ENCODE measurements around the gene CDCA3.

The CDCA3 gene

DNA sequence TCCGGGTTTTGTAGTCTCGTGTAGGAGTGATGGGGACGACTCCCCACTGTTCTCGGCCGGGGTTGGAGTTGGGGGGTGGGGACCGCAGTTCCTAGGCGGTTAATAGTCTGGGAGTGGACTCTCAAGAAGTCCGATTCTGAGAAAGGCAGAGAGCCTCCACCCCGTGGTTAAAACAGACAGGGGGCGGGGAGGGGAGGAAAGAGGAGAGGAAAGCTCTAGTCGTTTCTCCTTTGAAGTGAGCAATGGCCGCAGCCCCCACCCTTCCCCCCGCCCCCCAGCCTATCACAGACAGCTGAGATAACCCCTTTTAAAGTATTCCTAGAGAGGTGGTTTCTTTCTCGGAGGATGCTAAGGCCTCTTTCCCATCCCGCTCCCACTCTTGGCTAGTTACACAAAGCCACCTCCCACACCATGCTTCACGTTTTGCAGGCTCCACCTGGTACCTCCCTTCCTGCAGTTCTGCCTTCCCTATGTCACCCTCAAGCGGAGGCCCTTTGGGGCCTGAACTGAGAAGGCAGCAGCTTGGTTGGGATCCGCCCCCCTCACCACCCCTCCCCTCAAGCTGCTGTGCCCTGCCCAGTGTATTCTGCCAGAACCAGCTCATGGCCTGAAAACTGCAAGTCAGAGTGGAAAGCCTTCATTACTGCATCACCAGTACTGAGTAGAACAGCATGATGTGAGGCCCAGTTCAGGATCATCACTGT lies 1.7 kb upstream of the CDCA3 start:
- TF ChIP-seq MYC (IDR thresholded peaks at IDR 0.05; ENCODE audit: low read depth, low read length) (no peak), POLR2A (IDR thresholded peaks at IDR 0.05; ENCODE audit: extremely low read depth, insufficient read length) (no peak), MAX (IDR thresholded peaks at IDR 0.05; ENCODE audit: low read depth, low read length) (no peak)
- TF ChIP-seq, protein P1, sequence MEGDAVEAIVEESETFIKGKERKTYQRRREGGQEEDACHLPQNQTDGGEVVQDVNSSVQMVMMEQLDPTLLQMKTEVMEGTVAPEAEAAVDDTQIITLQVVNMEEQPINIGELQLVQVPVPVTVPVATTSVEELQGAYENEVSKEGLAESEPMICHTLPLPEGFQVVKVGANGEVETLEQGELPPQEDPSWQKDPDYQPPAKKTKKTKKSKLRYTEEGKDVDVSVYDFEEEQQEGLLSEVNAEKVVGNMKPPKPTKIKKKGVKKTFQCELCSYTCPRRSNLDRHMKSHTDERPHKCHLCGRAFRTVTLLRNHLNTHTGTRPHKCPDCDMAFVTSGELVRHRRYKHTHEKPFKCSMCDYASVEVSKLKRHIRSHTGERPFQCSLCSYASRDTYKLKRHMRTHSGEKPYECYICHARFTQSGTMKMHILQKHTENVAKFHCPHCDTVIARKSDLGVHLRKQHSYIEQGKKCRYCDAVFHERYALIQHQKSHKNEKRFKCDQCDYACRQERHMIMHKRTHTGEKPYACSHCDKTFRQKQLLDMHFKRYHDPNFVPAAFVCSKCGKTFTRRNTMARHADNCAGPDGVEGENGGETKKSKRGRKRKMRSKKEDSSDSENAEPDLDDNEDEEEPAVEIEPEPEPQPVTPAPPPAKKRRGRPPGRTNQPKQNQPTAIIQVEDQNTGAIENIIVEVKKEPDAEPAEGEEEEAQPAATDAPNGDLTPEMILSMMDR (IDR thresholded peaks at IDR 0.05; ENCODE audit: low read depth, low read length), result no peak
- peak; percentile 58 for DNase-seq (ENCODE audit: low read depth)
- H3K4me3 ChIP-seq (ENCODE audit: low read depth, low read length), result peak overlapping the region; percentile 89

DNA sequence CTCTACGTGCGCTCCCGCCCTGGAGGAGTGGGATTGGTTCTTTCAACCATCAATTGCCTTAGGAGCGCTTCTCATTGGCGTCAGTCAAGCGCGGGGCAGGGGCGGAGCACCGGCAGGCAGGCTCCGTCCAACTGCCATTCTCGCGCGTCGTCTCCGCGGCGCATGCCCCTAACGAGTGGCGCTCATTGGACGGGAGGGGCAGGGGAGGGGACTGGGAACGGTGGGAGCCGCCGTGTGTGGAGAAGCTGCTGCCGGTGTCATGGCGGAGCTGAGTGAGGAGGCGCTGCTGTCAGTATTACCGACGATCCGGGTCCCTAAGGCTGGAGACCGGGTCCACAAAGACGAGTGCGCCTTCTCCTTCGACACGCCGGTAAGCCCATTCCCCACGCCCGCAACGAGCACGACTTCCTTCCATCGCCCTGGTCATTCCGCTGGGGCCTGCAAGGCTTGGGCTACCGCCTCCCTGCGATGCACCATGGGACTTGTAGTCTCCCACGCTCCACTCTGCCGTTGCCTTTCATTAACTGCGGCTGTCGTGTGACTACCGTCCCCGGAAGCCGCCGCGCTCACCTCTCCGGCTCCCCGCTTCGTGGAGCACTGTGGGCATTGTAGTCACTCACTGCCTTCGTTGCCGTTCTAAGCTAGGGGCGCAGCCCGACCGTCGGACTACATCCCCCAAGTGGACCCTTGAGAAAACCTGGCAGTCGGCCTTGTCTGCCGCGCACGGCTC lies 1.0 kb upstream of the CDCA3 start, which contains the start of gene USP5:
Gene USP5, plus strand, starts transcription at position 230 of the 730 bp plus-strand sequence. Its CDS starts 30 bp downstream, at position 260.
- peak within 1 kb of the TSS; percentile 89 for H3K4me3 ChIP-seq (ENCODE audit: low read depth, low read length)
- peak; percentile 100 for DNase-seq (ENCODE audit: low read depth)
- TF ChIP-seq MYC (IDR thresholded peaks at IDR 0.05; ENCODE audit: low read depth, low read length), result peak; percentile 52
- peak; percentile 28; the same call in 1 of the 2 replicates for TF ChIP-seq MAX (IDR thresholded peaks at IDR 0.05; ENCODE audit: low read depth, low read length)
- peak; percentile 76 for TF ChIP-seq POLR2A (IDR thresholded peaks at IDR 0.05; ENCODE audit: extremely low read depth, insufficient read length)
- TF ChIP-seq, protein P1 (IDR thresholded peaks at IDR 0.05; ENCODE audit: low read depth, low read length), result no peak

DNA sequence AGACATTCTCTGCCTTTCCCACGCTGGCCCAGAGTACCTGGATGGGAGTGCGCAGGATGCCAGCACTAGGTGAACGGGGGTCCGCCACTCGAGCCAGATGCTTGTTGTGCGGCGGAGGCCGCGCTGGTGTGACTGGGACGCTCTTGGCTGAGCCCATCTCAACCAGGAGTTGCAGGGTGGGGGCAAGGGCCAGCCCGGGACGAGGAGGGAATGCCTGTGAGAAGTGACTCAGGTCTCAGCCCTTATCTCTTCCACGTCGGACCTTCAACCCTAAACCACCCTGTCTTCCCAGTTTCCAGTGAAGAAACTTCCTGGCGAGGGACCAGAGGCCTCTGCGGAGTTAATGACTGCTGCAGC lies 312 bp downstream of the CDCA3 start:
- no peak for DNase-seq (ENCODE audit: low read depth)
- TF ChIP-seq, protein P1 (IDR thresholded peaks at IDR 0.05; ENCODE audit: low read depth, low read length), result no peak
- TF ChIP-seq MAX (IDR thresholded peaks at IDR 0.05; ENCODE audit: low read depth, low read length) (no peak), MYC (IDR thresholded peaks at IDR 0.05; ENCODE audit: low read depth, low read length) (no peak), POLR2A (IDR thresholded peaks at IDR 0.05; ENCODE audit: extremely low read depth, insufficient read length) (no peak)
- peak overlapping the region; percentile 89 for H3K4me3 ChIP-seq (ENCODE audit: low read depth, low read length)

DNA sequence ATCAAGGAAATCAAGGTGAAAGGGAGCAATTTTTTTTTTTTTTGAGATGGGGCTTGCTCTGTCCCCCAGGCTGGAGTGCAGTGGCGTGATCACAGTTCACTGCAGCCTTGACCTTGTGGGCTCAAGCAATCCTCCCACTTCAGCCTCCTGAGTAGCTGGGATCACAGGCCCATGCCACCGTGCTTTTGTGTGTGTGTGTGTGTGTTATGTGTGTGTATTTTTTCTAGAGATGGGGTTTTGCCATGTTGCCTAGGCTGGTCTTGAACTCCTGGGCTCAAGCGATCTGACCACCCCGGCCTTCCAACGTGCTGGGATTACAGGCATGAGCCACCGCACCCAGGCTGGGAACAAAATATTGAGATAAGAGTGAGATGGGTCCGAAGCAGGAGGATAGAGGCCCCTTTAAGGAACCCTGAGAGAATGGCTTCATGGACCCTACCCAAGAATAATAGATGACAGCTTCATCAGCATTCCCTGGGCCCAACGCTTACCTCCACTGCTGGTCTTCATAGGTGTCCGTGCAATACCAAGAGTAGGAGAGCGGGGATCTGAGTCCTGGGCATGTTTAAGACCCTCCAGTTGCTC lies 1.0 kb downstream of the CDCA3 start:
- peak overlapping the region; percentile 89 for H3K4me3 ChIP-seq (ENCODE audit: low read depth, low read length)
- DNase-seq (ENCODE audit: low read depth), result no peak
- TF ChIP-seq, protein P1 (IDR thresholded peaks at IDR 0.05; ENCODE audit: low read depth, low read length), result no peak
- TF ChIP-seq POLR2A (IDR thresholded peaks at IDR 0.05; ENCODE audit: extremely low read depth, insufficient read length), result no peak
- no peak for TF ChIP-seq MYC (IDR thresholded peaks at IDR 0.05; ENCODE audit: low read depth, low read length)
- TF ChIP-seq MAX (IDR thresholded peaks at IDR 0.05; ENCODE audit: low read depth, low read length), result no peak

DNA sequence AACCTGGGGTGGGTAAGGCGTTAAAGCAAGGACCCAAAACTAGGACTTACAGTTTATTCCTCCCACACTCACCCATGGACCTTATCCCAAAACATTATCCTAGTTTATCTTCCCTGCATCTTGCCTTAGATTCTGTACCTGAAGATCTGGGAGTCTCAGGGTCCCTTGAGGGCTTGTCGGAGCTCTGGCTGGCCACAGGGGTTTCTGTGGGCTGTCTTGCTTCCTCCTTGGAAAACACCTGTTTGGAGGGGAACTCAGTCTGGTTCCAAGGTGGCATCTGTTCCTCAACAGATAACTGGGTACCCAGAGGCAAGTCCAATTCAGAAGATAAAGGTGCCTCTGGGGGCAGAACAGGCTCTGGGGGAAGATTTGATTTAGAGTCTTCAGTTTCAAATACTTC lies 1.7 kb downstream of the CDCA3 start:
- TF ChIP-seq POLR2A (IDR thresholded peaks at IDR 0.05; ENCODE audit: extremely low read depth, insufficient read length) (no peak), MAX (IDR thresholded peaks at IDR 0.05; ENCODE audit: low read depth, low read length) (no peak), MYC (IDR thresholded peaks at IDR 0.05; ENCODE audit: low read depth, low read length) (no peak)
- TF ChIP-seq, protein P1 (IDR thresholded peaks at IDR 0.05; ENCODE audit: low read depth, low read length), result no peak
- peak overlapping the region; percentile 89 for H3K4me3 ChIP-seq (ENCODE audit: low read depth, low read length)
- DNase-seq (ENCODE audit: low read depth), result no peak

All from NB4 (cell line).